ENCODE data around the gene GRAP2. TPM values are rescaled to one million over a fixed set of nuclear protein-coding genes. Genes with fewer than 3 reads are reported as not detected.

GRAP2 gene
- total and polyA plus RNA-seq, 10 of the 15 experiments (the other 5 are each of a cell fraction or from before 2014, with no cell fraction given), result 3.3 to 79.1 (median 59.6) TPM

DNA sequence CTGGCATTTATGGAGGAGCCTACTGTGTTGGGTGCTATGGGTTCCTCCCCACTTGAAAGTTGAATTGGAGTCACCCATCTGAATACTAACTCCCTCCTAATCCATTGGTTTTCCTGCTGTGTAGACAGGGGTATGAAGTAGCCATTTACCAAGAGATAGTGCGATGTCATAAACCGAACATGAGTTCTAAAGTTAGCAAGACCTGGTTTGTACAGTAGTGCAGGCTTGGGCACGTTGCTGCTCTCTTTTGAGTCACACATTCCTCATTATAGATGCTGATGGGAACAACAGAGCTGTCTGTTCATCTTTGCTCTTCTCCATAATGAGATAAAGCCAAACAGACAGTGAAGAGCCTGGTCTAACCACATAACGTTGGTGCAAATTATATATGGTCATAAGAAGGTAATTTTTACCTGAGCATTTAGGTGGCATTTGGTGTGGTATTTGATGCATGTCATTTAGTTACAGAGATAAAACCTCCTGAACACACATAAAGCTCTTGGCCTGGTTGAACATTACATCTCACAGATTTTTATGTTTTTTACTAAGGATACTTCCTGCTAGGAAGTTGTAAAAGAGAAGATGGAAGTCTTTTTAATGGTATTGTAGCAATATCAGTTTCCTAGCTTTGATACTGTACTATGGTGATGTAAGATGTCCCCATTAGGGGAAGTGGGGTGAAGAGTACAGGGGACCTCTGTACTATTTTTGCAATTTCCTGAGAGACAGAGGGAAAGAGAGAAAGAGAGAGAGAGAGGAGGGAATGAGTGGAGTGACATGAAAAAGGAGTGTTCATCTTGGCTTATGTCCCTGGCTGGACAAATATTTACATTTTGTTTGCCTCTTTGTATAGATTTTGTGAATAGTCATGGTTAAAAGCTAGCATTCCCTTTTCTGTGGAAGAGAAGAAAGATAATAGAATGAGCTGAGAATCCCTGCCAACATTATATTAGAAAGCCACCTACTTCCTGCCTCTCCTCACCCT, 27.9 kb downstream of the GRAP2 start:
- DNase-seq (ENCODE audit: low read depth, low spot score) (no peak), FAIRE-seq (no peak), ATAC-seq (peak; percentile 24; the same call in 2 of the 3 replicates)
- H3K9ac ChIP-seq (ENCODE audit: control insufficient read depth, insufficient read depth, low read length), result no peak overlapping the region
- in situ Hi-C loops (cut with MboI) (no loop called here), intact Hi-C loops (cut with micrococcal nuclease; ENCODE audit: unreplicated experiment) (no loop called here)
- no peaks in the 10 kb centered on the region for H3K9me3 ChIP-seq (replicated peaks; ENCODE audit: control insufficient read depth, insufficient read depth, low read length)
- no peak overlapping the region for H3K27ac ChIP-seq (ENCODE audit: control insufficient read depth, insufficient read depth)
- TF ChIP-seq IRF4 (IDR thresholded peaks at IDR 0.05; ENCODE audit: low read depth, low read length) (no peak), MTA2 (IDR thresholded peaks at IDR 0.05; ENCODE audit: low read depth) (peak; percentile 20; the same call in 1 of the 2 replicates), NFIC (IDR thresholded peaks at IDR 0.05; ENCODE audit: low read depth, low read length) (peak; percentile 29; the same call in 1 of the 2 replicates), RUNX3 (IDR thresholded peaks at IDR 0.05; ENCODE audit: low read length) (peak; percentile 21; the same call in 1 of the 2 replicates)
- ChIA-PET CTCF (interaction anchor here (0.7 to 3.1 kb wide), 5 partner anchors 8 to 96 kb away, joined by 3 to 11 read pairs (median 3); no protein-coding TSS in a partner anchor), RAD21 (ENCODE audit: unreplicated experiment) (interaction anchor here (1.0 to 2.3 kb wide), 3 partner anchors 8 to 96 kb away, joined by 4 to 6 read pairs (median 4); no protein-coding TSS in a partner anchor), SMC1A (ENCODE audit: uncharacterized antibody, unreplicated experiment) (interaction anchor here (1.1 to 11.4 kb wide), 7 partner anchors 8 to 119 kb away, joined by 3 to 102 read pairs (median 4); no protein-coding TSS in a partner anchor), POLR2A (interaction anchor here (0.6 to 1.6 kb wide), 4 partner anchors 13 to 65 kb away, joined by 3 to 7 read pairs (median 3); no protein-coding TSS in a partner anchor)
- H3K4me3 ChIP-seq, result no peak overlapping the region
- H2AFZ ChIP-seq (ENCODE audit: control insufficient read depth, low read depth, low read length), result no peak overlapping the region
- H3K36me3 ChIP-seq (ENCODE audit: control insufficient read depth in 2 of 2, insufficient read depth in 2 of 2, low read length in 1 of 2), result peaks cover 4 to 12% of the 10 kb centered on the region in 2 experiments
- H3K4me2 ChIP-seq (ENCODE audit: control insufficient read depth, insufficient read depth), result peak overlapping the region; percentile 10; the same call in 1 of the 2 replicates
- H4K20me1 ChIP-seq (ENCODE audit: control insufficient read depth, insufficient read depth), result no peaks in the 10 kb centered on the region; the same call in 1 of the 2 replicates
- WGBS (ENCODE audit: insufficient coverage, insufficient replicate concordance, low lambda C conversion rate, missing lambda C conversion rate), result 70% methylated on average over 4 of the region's 4 CpGs
- H3K79me2 ChIP-seq (ENCODE audit: control insufficient read depth, insufficient read depth, low read length), result peaks cover 93% of the 10 kb centered on the region
- BruUV-seq (replicated peaks), result no TSS peak
- peaks cover 33% of the 10 kb centered on the region for H3K4me1 ChIP-seq (ENCODE audit: control insufficient read depth, insufficient read depth, low read length)
- H3K27me3 ChIP-seq (replicated peaks in 1 of 2; ENCODE audit: control insufficient read depth in 2 of 2, insufficient read depth in 2 of 2, low read length in 1 of 2), result no peaks in the 10 kb centered on the region

DNA sequence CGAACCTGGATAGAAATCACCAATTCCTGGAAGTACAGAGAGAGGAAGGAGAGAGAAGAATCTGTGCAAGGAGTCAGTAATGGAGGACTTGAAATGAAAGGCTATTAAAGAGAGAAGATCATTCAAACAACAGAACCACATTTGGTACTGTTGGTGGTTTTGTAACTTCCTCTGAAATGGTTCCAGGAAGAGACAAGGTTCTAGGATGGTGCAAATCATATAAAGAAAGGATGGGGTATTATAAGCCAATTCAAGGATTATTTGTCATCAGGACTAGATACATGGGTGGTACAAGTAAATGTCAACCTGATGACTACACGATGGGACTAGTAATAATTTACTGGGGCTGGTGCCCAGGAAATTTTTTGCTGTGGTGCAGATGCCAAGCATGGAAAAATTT, 30.4 kb downstream of the GRAP2 start:
- intact Hi-C loops (cut with micrococcal nuclease; ENCODE audit: unreplicated experiment) (loop anchor here (10.0 kb wide), 2 partner anchors 94 to 296 kb away; no protein-coding TSS in a partner anchor), in situ Hi-C loops (cut with MboI) (no loop called here)
- RAD21 ChIA-PET (ENCODE audit: unreplicated experiment), result no interaction called here
- 28% methylated on average over 2 of the region's 2 CpGs for WGBS (ENCODE audit: insufficient coverage, insufficient replicate concordance, low lambda C conversion rate, missing lambda C conversion rate)
- ATAC-seq, result no peak
- SMC1A ChIA-PET (ENCODE audit: uncharacterized antibody, unreplicated experiment), result interaction anchor here (2.4 to 11.4 kb wide), 2 partner anchors 22 kb away, joined by 8 to 102 read pairs; no protein-coding TSS in a partner anchor
- Histone ChIP-seq H3K4me3 (no peak overlapping the region), H3K79me2 (ENCODE audit: control insufficient read depth, insufficient read depth, low read length) (peaks cover 91% of the 10 kb centered on the region), H3K9me3 (replicated peaks; ENCODE audit: control insufficient read depth, insufficient read depth, low read length) (no peaks in the 10 kb centered on the region), H3K9ac (ENCODE audit: control insufficient read depth, insufficient read depth, low read length) (no peak overlapping the region), H2AFZ (ENCODE audit: control insufficient read depth, low read depth, low read length) (no peak overlapping the region), H3K36me3 (ENCODE audit: control insufficient read depth in 2 of 2, insufficient read depth in 2 of 2, low read length in 1 of 2) (peaks cover 4 to 12% of the 10 kb centered on the region in 2 experiments), H3K27ac (ENCODE audit: control insufficient read depth, insufficient read depth) (no peak overlapping the region), H3K27me3 (replicated peaks in 1 of 2; ENCODE audit: control insufficient read depth in 2 of 2, insufficient read depth in 2 of 2, low read length in 1 of 2) (no peaks in the 10 kb centered on the region), H3K4me2 (ENCODE audit: control insufficient read depth, insufficient read depth) (no peak overlapping the region), H3K4me1 (ENCODE audit: control insufficient read depth, insufficient read depth, low read length) (peaks cover 37% of the 10 kb centered on the region), H4K20me1 (ENCODE audit: control insufficient read depth, insufficient read depth) (no peaks in the 10 kb centered on the region; the same call in 1 of the 2 replicates)
- BruUV-seq (replicated peaks), result no TSS peak
- POLR2A ChIA-PET, result no interaction called here
- FAIRE-seq, result no peak
- CTCF ChIA-PET, result interaction anchor here (0.6 kb wide), 1 partner anchor 90 kb away, joined by 4 read pairs; no protein-coding TSS in a partner anchor
- DNase-seq (ENCODE audit: low read depth, low spot score), result no peak
- TF ChIP-seq RFX5 (IDR thresholded peaks at IDR 0.05; ENCODE audit: low read depth, low read length), result no peak
- TF ChIP-seq, protein P1, sequence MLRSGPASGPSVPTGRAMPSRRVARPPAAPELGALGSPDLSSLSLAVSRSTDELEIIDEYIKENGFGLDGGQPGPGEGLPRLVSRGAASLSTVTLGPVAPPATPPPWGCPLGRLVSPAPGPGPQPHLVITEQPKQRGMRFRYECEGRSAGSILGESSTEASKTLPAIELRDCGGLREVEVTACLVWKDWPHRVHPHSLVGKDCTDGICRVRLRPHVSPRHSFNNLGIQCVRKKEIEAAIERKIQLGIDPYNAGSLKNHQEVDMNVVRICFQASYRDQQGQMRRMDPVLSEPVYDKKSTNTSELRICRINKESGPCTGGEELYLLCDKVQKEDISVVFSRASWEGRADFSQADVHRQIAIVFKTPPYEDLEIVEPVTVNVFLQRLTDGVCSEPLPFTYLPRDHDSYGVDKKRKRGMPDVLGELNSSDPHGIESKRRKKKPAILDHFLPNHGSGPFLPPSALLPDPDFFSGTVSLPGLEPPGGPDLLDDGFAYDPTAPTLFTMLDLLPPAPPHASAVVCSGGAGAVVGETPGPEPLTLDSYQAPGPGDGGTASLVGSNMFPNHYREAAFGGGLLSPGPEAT (IDR thresholded peaks at IDR 0.05; ENCODE audit: low read depth), result no peak
- no peak for TF ChIP-seq IRF4 (IDR thresholded peaks at IDR 0.05; ENCODE audit: low read depth, low read length)
- TF ChIP-seq NR2F1 (conservative IDR thresholded peaks at IDR 0.05), result no peak
- TF ChIP-seq, protein P2, sequence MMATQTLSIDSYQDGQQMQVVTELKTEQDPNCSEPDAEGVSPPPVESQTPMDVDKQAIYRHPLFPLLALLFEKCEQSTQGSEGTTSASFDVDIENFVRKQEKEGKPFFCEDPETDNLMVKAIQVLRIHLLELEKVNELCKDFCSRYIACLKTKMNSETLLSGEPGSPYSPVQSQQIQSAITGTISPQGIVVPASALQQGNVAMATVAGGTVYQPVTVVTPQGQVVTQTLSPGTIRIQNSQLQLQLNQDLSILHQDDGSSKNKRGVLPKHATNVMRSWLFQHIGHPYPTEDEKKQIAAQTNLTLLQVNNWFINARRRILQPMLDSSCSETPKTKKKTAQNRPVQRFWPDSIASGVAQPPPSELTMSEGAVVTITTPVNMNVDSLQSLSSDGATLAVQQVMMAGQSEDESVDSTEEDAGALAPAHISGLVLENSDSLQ (IDR thresholded peaks at IDR 0.05), result no peak
- no peak for TF ChIP-seq TAF1 (IDR thresholded peaks at IDR 0.05; ENCODE audit: borderline replicate concordance, low read depth, low read length)
- TF ChIP-seq SREBF2 (IDR thresholded peaks at IDR 0.05; ENCODE audit: low read length), result no peak
- no peak for TF ChIP-seq DPF2 (IDR thresholded peaks at IDR 0.05)
- no peak for TF ChIP-seq MEF2A (IDR thresholded peaks at IDR 0.05; ENCODE audit: insufficient read depth, low read depth, low read length)
